WI38 (cell line): ENCODE data around the gene RPL39.
A peak's percentile ranks its signal among the peaks of the same experiment; 100 is the strongest.

Experiments used
- H3K4me3 ChIP-seq: 2 replicates; pipeline ENCODE4 v1.5.1; 2011; ENCODE audit warnings: low read depth, mild to moderate bottlenecking, control low read depth, low read length
- TF ChIP-seq, protein P1 (sequence below): IDR thresholded peaks from 2 replicates; pipeline ENCODE4 v1.5.1; 2012; ENCODE audit warnings: low read depth, mild to moderate bottlenecking, control low read depth, low read length

RPL39 gene

DNA sequence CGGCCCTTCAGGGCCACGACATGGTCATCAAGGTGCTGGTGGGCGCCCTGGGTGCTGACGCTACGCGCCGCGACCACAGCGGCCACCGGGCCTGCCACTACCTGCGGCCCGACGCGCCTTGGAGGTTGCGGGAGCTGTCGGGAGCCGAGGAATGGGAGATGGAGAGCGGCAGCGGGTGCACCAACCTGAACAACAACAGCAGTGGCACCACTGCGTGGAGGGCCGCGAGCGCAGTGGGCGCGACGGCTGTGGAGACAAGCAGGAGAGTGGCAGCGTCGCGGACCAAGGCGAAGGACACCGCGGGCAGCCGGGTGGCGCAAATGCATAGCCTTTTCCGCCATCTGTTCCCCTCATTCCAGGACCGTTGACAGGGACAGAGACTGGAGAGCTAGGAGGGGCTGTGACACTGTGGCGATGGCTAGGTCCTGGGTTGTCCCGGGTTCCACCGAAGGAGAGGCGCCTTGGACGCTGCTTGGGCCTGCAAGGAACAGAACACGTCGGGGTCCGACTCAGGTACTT lies 32.1 kb downstream of the RPL39 start:
- no peak overlapping the region for H3K4me3 ChIP-seq

DNA sequence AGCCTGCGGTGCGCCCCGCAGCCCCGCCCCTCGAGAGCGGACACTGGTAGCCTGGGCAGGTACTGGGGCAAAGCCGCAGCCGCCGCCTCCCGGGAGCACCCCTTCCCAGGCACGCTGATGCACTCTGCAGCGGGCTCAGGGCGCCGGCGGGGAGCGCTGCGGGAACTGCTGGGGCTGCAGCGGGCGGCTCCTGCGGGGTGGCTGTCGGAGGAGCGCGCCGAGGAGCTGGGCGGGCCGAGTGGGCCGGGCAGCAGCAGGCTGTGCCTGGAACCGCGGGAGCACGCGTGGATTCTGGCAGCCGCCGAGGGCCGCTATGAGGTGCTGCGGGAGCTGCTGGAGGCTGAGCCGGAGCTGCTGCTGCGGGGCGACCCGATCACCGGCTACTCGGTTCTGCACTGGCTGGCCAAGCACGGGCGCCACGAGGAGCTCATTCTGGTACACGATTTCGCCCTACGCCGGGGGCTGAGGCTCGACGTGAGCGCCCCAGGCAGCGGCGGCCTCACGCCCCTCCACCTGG lies 32.6 kb downstream of the RPL39 start:
- TF ChIP-seq, protein P1, sequence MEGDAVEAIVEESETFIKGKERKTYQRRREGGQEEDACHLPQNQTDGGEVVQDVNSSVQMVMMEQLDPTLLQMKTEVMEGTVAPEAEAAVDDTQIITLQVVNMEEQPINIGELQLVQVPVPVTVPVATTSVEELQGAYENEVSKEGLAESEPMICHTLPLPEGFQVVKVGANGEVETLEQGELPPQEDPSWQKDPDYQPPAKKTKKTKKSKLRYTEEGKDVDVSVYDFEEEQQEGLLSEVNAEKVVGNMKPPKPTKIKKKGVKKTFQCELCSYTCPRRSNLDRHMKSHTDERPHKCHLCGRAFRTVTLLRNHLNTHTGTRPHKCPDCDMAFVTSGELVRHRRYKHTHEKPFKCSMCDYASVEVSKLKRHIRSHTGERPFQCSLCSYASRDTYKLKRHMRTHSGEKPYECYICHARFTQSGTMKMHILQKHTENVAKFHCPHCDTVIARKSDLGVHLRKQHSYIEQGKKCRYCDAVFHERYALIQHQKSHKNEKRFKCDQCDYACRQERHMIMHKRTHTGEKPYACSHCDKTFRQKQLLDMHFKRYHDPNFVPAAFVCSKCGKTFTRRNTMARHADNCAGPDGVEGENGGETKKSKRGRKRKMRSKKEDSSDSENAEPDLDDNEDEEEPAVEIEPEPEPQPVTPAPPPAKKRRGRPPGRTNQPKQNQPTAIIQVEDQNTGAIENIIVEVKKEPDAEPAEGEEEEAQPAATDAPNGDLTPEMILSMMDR = no peak
- peak overlapping the region; percentile 54 for H3K4me3 ChIP-seq

More for the DNA sequence above, 32.1 kb downstream of the RPL39 start:
- TF ChIP-seq, protein P1 = no peak

DNA sequence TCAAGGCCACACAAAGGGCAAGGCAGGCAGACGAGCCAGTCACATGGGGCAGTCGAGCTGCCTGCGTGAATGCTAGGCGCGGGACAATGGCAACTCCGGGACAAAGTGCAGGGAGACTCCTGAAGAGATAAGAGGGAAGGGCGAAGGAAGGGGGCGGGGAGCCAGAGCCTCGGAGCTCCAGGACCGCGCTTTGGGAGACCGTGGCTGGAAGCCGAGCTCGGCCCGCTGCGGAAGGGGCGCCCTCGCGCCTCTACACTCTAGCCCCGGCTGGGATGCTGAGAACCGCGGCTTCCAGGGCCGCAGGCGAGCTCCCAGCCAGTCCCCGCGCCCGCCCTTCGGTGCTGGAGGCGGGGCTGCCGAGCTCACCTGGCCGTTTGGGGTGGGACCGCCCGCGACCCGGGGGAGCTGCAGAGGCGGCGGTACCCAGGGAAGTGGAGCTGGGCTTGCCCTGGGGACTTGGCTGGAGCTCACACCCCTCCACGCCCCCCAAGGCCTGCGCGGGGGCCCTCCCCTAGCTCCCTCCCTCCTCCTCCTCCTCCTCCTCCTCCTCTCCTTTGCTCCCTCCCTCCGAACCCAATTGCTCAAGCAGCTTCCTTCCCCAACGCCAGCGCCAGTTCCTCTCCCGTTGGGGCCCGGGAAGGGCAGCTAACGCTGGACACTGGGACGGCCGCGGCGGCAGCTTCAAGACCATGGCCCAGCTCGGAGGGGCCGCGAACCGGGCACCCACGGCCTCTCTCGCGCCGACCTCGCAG lies 33.3 kb downstream of the RPL39 start, which contains the start of gene SOWAHD:
TSS of gene SOWAHD (plus strand) at position 610 of the 752 bp plus-strand sequence. CDS start at position 690, 80 bp downstream.
- TF ChIP-seq, protein P1 = no peak
- H3K4me3 ChIP-seq = peak within 1 kb of the TSS; percentile 54

DNA sequence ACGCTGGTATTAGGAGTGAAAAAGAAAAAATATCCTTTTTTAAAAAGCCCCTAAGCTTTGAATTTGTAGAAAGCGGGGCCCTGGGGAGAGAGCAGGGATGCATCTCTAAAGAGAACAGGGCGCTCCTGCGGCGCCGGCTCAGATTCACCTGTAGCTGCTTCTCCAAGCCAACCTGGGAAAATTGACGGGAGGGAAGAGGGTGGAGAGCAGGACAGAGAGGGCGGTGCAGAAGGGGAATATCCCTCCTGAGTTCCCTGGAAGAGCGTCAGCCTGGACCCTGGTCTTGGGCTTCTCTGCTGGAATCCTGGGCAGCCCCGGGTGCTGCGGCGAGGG lies 33.8 kb downstream of the RPL39 start:
- TF ChIP-seq, protein P1 = no peak
- H3K4me3 ChIP-seq = no peak overlapping the region

DNA sequence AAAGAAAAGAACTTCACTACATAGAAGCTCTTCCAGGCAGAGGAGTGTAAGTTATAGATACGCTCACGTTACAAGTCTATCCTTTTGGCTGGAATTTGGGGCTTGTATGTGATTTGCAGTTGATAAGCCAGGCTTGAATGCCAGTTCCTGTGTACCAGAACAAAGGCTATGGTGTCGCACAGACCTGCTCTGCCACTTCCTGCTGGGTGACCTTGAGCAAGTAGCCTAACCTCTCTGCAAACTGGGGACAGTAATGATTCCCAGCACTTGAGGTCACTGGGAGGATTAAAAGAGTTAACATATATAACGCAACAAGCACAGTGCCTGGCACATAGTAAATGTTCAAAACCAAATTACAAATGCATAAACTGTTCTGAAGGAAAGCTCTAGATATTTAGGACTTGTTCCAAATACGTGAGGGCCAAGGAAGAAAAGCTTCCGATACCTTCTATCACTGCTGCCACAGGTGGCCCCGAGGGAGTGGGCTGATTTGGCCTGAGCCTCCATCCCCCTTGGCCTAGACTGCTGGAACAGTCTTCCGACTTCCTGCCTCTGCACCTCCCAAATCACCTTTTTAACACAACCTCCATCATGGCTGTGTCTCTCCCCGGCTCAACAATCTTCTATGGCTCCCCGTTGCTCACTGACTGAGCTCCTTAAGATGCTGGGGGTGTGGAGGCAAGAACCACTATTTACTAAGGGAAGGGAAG lies 34.3 kb downstream of the RPL39 start:
- TF ChIP-seq, protein P1 = no peak
- H3K4me3 ChIP-seq = no peak overlapping the region

DNA sequence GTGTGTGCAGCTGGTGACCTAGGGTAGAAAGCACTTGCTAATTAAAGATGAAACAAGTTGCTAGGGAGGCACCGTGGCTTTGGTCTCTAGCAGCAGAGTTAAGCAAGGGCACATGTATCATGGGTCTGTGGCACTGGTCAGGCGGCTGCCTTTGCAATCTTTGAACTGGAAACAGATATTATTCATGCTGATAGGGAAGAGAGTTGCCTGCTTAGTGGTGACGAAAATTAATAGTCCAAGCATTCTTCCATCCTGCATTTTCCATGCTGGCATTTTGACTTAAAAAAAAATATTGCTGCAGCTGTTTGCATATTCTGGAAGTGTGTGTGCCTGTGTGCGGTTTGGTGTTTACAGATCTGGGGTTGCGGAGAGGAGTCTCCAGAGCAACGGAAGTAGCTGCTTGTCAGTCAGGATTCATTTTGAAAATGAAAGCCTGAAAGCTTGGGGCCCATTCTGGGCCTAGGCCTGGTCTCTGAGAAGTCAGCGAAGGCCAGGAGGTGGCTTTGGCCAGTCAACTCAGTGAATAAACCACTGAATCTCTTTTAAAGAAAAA lies 35.4 kb downstream of the RPL39 start:
- H3K4me3 ChIP-seq = no peak overlapping the region
- TF ChIP-seq, protein P1 = no peak
